MM.1S (cell line): Measurements from ENCODE around the gene TRMT1.

Experiments used
- DNase-seq: peaks from one replicate; pipeline ENCODE4 v3.0.0-alpha.2; 2015
- H2AFZ ChIP-seq: fragments of 300-600 bp; sonication (generic); 2 replicates; pipeline ENCODE4 v1.6.0; 2016; ENCODE audit warnings: antibody characterized with exemption, low read length
- H3F3A ChIP-seq: fragments of 300-600 bp; sonication (generic); 2 replicates; pipeline ENCODE4 v1.6.1; 2016; ENCODE audit warnings: mild to moderate bottlenecking, antibody characterized with exemption, low read length, moderate library complexity, mixed read lengths; ENCODE audit not compliant: insufficient read depth
- H3K27ac ChIP-seq: fragments of 300-600 bp; sonication (generic); 2 replicates; pipeline ENCODE4 v1.5.1; 2016; ENCODE audit warnings: mild to moderate bottlenecking, low read length
- H3K27me3 ChIP-seq: fragments of 300-600 bp; sonication (generic); replicated peaks from 2 replicates; pipeline ENCODE4 v1.6.0; 2016; ENCODE audit warnings: low read length; ENCODE audit not compliant: insufficient read depth
- H3K36me3 ChIP-seq: fragments of 300-600 bp; sonication (generic); replicated peaks from 2 replicates; pipeline ENCODE4 v1.6.1; 2016; ENCODE audit warnings: mild to moderate bottlenecking, low read length, mixed read lengths; ENCODE audit not compliant: insufficient read depth
- H3K4me1 ChIP-seq: fragments of 300-600 bp; sonication (generic); 2 replicates; pipeline ENCODE4 v1.6.1; 2016; ENCODE audit warnings: low read length, mixed read lengths
- H3K4me2 ChIP-seq: fragments of 300-600 bp; sonication (generic); 2 replicates; pipeline ENCODE4 v1.6.0; 2016; ENCODE audit warnings: low read depth, low read length
- H3K4me3 ChIP-seq: fragments of 300-600 bp; sonication (generic); 2 replicates; pipeline ENCODE4 v1.5.1; 2016; ENCODE audit warnings: low read length, mixed read lengths
- H3K79me2 ChIP-seq: fragments of 300-600 bp; sonication (generic); 2 replicates; pipeline ENCODE4 v1.6.1; 2016; ENCODE audit warnings: mixed run types, low read length, mixed read lengths
- H3K9ac ChIP-seq: fragments of 300-600 bp; sonication (generic); 2 replicates; pipeline ENCODE4 v1.6.1; 2016; ENCODE audit warnings: low read length, mixed read lengths
- H3K9me2 ChIP-seq: fragments of 300-600 bp; sonication (generic); replicated peaks from 2 replicates; pipeline ENCODE4 v1.6.1; 2016; ENCODE audit warnings: mild to moderate bottlenecking, low read length, mixed read lengths; ENCODE audit not compliant: insufficient read depth
- H3K9me3 ChIP-seq: fragments of 300-600 bp; sonication (generic); replicated peaks from 2 replicates; pipeline ENCODE4 v1.6.1; 2016; ENCODE audit warnings: mild to moderate bottlenecking, low read length, mixed read lengths; ENCODE audit not compliant: insufficient read depth
- H4K20me1 ChIP-seq: fragments of 300-600 bp; sonication (generic); 2 replicates; pipeline ENCODE4 v1.6.1; 2016; ENCODE audit warnings: mild to moderate bottlenecking, low read length, moderate library complexity, mixed read lengths; ENCODE audit not compliant: insufficient read depth
- EZH2 ChIP-seq: fragments of 300-600 bp; sonication (generic); optimal IDR thresholded peaks from 2 replicates; pipeline ENCODE3; 2017; ENCODE audit warnings: low read depth, mild to moderate bottlenecking, antibody characterized with exemption, low read length, mixed read lengths
- EZH2phosphoT487 ChIP-seq: fragments of 300-600 bp; sonication (generic); IDR thresholded peaks from 2 replicates; pipeline ENCODE4 v1.6.1; 2018; ENCODE audit warnings: antibody characterized with exemption, low read length
- TF ChIP-seq, protein P1 (sequence below): fragments of 300-600 bp; sonication (generic); IDR thresholded peaks from 2 replicates; pipeline ENCODE4 v1.5.1; 2016; ENCODE audit warnings: antibody characterized with exemption, low read length, mixed read lengths

TRMT1 gene

DNA sequence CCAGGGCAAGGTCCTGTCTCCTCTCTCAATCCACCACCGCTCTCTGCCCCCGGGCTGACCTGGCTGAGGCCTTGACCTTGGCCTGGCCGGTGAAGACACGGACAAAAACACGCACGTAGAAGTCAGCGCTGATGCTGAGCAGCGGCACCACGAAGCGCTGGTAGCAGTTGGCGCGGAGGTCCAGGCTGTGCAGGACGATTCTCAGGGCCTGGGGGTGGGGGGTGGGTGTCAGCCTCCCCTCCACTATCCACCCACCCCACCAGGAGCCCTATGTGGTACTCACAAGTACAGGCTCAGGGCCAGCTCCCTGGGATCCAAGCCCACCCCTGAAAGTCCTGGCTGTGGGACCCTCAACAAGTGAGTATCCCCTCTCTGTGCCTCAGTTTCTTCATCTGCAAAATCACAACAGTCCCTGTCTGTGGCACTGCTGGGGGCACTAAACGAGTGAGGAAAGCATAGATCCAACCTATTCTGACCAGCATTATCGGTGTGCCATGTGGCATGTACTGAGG, 6.4 kb downstream of the TRMT1 start:
- Histone ChIP-seq H3F3A (no peaks in the 10 kb centered on the region), H3K79me2 (peaks cover 5% of the 10 kb centered on the region), H3K4me2 (no peak overlapping the region), H3K9me2 (no peaks in the 10 kb centered on the region), H3K27me3 (no peaks in the 10 kb centered on the region), H3K4me1 (peaks cover 5% of the 10 kb centered on the region; the same call in 1 of the 2 replicates), H3K9me3 (no peaks in the 10 kb centered on the region), H3K9ac (no peak overlapping the region), H4K20me1 (no peaks in the 10 kb centered on the region), H3K4me3 (no peak overlapping the region), H3K36me3 (no peaks in the 10 kb centered on the region; the same call in 1 of the 2 replicates), H3K27ac (no peak overlapping the region), H2AFZ (no peak overlapping the region)
- no peak for DNase-seq
- no peak for TF ChIP-seq EZH2phosphoT487
- TF ChIP-seq, protein P1, sequence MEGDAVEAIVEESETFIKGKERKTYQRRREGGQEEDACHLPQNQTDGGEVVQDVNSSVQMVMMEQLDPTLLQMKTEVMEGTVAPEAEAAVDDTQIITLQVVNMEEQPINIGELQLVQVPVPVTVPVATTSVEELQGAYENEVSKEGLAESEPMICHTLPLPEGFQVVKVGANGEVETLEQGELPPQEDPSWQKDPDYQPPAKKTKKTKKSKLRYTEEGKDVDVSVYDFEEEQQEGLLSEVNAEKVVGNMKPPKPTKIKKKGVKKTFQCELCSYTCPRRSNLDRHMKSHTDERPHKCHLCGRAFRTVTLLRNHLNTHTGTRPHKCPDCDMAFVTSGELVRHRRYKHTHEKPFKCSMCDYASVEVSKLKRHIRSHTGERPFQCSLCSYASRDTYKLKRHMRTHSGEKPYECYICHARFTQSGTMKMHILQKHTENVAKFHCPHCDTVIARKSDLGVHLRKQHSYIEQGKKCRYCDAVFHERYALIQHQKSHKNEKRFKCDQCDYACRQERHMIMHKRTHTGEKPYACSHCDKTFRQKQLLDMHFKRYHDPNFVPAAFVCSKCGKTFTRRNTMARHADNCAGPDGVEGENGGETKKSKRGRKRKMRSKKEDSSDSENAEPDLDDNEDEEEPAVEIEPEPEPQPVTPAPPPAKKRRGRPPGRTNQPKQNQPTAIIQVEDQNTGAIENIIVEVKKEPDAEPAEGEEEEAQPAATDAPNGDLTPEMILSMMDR, result no peak
- no peak for TF ChIP-seq EZH2

DNA sequence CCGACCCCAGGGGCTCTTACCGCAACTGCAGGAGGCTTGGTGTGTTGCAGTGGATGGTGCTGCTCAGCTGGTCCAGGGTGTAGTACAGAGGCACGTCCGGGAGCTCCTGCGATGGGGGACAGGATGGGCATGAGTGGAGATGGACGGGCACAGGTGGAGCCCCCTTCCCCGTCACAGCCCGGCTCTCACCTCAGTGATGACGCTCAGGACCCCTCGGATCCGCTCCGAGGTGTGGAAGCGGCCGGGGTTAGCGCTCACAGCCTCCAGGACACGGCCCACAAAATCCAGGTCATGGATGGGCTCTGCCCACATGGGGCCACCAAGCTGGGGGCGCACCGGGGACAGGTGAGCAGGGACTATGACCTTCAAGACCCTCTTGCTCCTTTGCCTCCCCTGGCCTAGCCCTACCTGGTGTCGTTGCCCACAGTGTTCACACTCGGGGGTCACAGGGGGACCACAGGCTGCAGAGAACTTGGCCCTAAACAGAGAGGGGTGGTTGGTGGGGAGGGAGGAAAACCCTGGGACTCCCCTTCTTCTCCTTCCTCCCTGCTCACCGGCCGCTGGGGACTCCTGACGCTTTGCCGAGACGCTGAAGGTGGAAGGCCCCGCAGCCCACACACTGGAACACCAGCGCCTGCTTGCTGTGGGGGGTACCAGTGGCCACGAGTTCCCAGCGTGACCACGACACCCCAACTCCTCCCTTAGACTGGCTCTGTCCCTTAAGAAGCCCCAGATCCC, 7.0 kb downstream of the TRMT1 start:
- no peaks in the 10 kb centered on the region; the same call in 1 of the 2 replicates for H3K36me3 ChIP-seq
- H3K9me2 ChIP-seq, result no peaks in the 10 kb centered on the region
- no peaks in the 10 kb centered on the region for H3K27me3 ChIP-seq
- no peak for DNase-seq
- no peak overlapping the region for H3K27ac ChIP-seq
- no peak overlapping the region for H2AFZ ChIP-seq
- no peaks in the 10 kb centered on the region for H3K9me3 ChIP-seq
- H3K4me1 ChIP-seq, result no peaks in the 10 kb centered on the region
- H3K9ac ChIP-seq, result no peak overlapping the region
- no peaks in the 10 kb centered on the region for H3F3A ChIP-seq
- no peak overlapping the region for H3K4me3 ChIP-seq
- no peaks in the 10 kb centered on the region for H4K20me1 ChIP-seq
- H3K4me2 ChIP-seq, result no peak overlapping the region
- TF ChIP-seq, protein P1, result no peak
- TF ChIP-seq EZH2phosphoT487 (no peak), EZH2 (no peak)
- H3K79me2 ChIP-seq, result no peaks in the 10 kb centered on the region

DNA sequence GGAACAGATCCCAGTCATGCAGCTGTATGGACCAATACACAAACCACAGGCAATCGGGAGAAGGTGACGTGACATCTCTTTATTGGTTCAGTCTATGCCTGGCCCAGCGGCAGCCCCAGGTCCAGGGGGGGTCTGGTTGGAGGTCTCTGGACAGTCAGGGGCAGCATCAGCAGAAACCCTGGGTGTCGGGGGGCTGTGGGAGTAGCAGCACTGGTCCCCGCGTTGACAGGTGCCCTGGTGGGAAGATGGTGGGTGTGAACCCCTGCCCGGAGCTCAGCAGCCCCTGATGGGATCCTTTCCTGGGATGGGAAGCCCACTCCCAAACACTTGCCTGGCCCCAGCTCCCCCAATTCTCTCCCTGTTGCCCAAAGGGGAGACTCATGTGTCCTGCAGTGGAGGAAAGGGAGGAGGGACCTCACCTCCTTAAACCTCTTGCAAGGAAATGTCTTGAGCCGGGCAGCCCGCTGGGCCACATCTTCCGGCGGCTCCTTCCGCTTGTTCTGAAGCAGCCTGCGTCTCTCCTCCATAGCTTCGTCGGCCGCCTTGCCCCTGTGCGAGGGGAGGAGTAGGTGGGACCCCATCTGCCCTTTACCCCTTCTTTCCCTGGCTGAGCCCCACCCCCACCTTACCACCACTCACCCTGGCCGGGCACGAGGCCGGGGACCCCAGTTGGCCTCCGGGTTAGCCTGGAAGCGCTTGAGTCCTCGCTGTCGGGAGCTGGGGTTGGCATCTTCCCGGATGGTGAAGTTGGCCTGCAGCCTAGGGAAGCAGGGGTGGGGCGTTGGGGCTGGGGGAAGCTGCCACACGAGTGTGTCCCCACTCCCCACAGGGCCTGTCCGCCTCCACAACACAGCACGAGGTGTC, 11.5 kb downstream of the TRMT1 start:
- no peaks in the 10 kb centered on the region for H3K27me3 ChIP-seq
- no peaks in the 10 kb centered on the region for H3K36me3 ChIP-seq
- peaks cover 13% of the 10 kb centered on the region for H3F3A ChIP-seq
- H3K27ac ChIP-seq, result peak overlapping the region; percentile 32; the same call in 1 of the 2 replicates
- no peaks in the 10 kb centered on the region for H3K9me3 ChIP-seq
- peak overlapping the region; percentile 50 for H3K9ac ChIP-seq
- H3K9me2 ChIP-seq, result no peaks in the 10 kb centered on the region
- TF ChIP-seq, protein P1, result no peak
- TF ChIP-seq EZH2 (no peak), EZH2phosphoT487 (no peak)
- H3K79me2 ChIP-seq, result peaks cover 5% of the 10 kb centered on the region
- peaks cover 15% of the 10 kb centered on the region for H3K4me1 ChIP-seq
- peak overlapping the region; percentile 74 for H3K4me2 ChIP-seq
- no peaks in the 10 kb centered on the region for H4K20me1 ChIP-seq
- H3K4me3 ChIP-seq, result peak overlapping the region; percentile 58
- H2AFZ ChIP-seq, result peak overlapping the region; percentile 76
- peak; percentile 52 for DNase-seq
